Common myeloid progenitor, CD34-positive (primary cell): ENCODE results near the gene JPT1.

Source experiments
- CTCF ChIA-PET: fragments of 350-600 bp; sonication (Branson Sonifier 250); formaldehyde crosslinking; loops from one replicate; lab custom pipeline; 2021; ENCODE audit warnings: antibody characterized with exemption; lab: Charles Lee
- POLR2A ChIA-PET: fragments of 350-600 bp; sonication (Branson Sonifier 250); formaldehyde crosslinking; loops from one replicate; lab custom pipeline; 2021; ENCODE audit warnings: antibody characterized with exemption; lab: Charles Lee
- DNase-seq, 3 donors: peaks; one replicate each; pipeline versions ENCODE4 v3.0.0 to v3.0.0-alpha.2; 2013
- H3K27ac ChIP-seq, 2 experiments: 1 replicate in 1 of 2; 2 replicates in 1 of 2; pipeline ENCODE4 v1.7.0; 2013; ENCODE audit warnings: inconsistent platforms in 2 of 2, low read length in 2 of 2, mild to moderate bottlenecking in 2 of 2, low read depth in 1 of 2, moderate library complexity in 1 of 2; ENCODE audit not compliant: severe bottlenecking in 2 of 2, insufficient read depth in 1 of 2, poor library complexity in 1 of 2
- H3K27me3 ChIP-seq, 5 experiments: replicated peaks in 2 of 5; 1 replicate in 3 of 5; 2 replicates in 2 of 5; pipeline versions ENCODE4 v1.6.1 to v1.7.0; 2013; ENCODE audit warnings: low read length in 4 of 5, mild to moderate bottlenecking in 2 of 5, moderate library complexity in 2 of 5, inconsistent platforms in 1 of 5; ENCODE audit not compliant: insufficient read depth in 5 of 5, control insufficient read depth in 4 of 5
- H3K36me3 ChIP-seq, 4 experiments: 1 replicate in 2 of 4; 2 replicates in 2 of 4; pipeline versions ENCODE4 v1.6.1 to v1.7.0; 2013; ENCODE audit warnings: low read length in 3 of 4, control low read depth in 1 of 4, mild to moderate bottlenecking in 1 of 4; ENCODE audit not compliant: control insufficient read depth in 4 of 4, insufficient read depth in 4 of 4
- H3K4me1 ChIP-seq, 4 experiments: 1 replicate in 3 of 4; 2 replicates in 1 of 4; pipeline versions ENCODE4 v1.6.1 to v1.7.1; 2013; ENCODE audit warnings: low read length in 3 of 4, mild to moderate bottlenecking in 3 of 4, control low read depth in 1 of 4, inconsistent platforms in 1 of 4, moderate library complexity in 1 of 4; ENCODE audit not compliant: control insufficient read depth in 4 of 4, insufficient read depth in 4 of 4; ENCODE audit errors: control extremely low read depth in 1 of 4
- H3K4me3 ChIP-seq, 7 experiments: 1 replicate in 4 of 7; 2 replicates in 3 of 7; pipeline versions ENCODE4 v1.5.1 to v1.7.0; 2013; ENCODE audit warnings: mild to moderate bottlenecking in 7 of 7, low read length in 6 of 7, moderate library complexity in 6 of 7, inconsistent platforms in 2 of 7, low read depth in 2 of 7, control low read depth in 1 of 7; ENCODE audit not compliant: insufficient read depth in 4 of 7, control insufficient read depth in 1 of 7; ENCODE audit errors: extremely low read depth in 1 of 7
- H3K9me3 ChIP-seq, 5 experiments: 1 replicate in 4 of 5; 2 replicates in 1 of 5; pipeline versions ENCODE4 v1.6.1 to v1.7.1; 2013; ENCODE audit warnings: low read length in 4 of 5, mild to moderate bottlenecking in 2 of 5, inconsistent platforms in 1 of 5, low read depth in 1 of 5, moderate library complexity in 1 of 5; ENCODE audit not compliant: control insufficient read depth in 4 of 5, insufficient read depth in 2 of 5; ENCODE audit errors: control extremely low read depth in 1 of 5
- WGBS: methylation state at CpG from one replicate; pipeline ENCODE4 v1.1.5; 2013; ENCODE audit not compliant: insufficient coverage; 5-methylcytosine and 5-hydroxymethylcytosine counted together

The JPT1 gene

DNA sequence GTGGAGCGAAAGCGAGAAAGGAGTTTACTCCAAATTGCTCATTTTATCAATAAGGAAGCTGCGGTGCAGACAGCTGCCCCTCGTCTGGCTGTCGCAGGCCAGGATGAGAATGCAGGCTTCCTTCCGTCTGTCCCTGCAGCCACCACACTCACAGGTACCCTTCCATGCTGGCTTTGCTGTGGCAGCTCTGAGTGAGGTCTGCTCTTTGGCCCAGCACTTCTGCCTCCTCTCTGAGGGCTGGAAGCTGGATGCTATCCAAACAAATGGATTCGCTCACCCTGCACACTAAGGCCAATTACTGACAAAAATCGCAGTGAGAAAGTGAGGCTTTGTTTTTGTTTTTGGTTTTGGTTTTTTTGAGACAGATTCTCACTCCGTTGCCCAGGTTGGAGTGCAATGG lies 37.6 kb downstream of the JPT1 start:
- 99% methylated on average over 6 of the region's 9 CpGs for WGBS
- POLR2A ChIA-PET = interaction anchor here (0.7 to 1.2 kb wide), 3 partner anchors 8 to 80 kb away, joined by 3 to 5 read pairs (median 4); partner anchors contain the start of gene NT5C
- CTCF ChIA-PET = interaction anchor here (0.8 to 9.4 kb wide), 12 partner anchors 8 to 87 kb away, joined by 3 to 168 read pairs (median 8); partner anchors contain the start of genes NT5C, NUP85 and SLC16A5
- Histone ChIP-seq H3K4me3 (no peak overlapping the region), H3K27ac (no peak overlapping the region), H3K9me3 (no peaks in the 10 kb centered on the region), H3K4me1 (peaks cover 0 to 22% (median 16%) of the 10 kb centered on the region in 4 experiments), H3K27me3 (no peaks in the 10 kb centered on the region), H3K36me3 (peaks cover 2 to 36% (median 8%) of the 10 kb centered on the region in 4 experiments)
- no peak for DNase-seq

DNA sequence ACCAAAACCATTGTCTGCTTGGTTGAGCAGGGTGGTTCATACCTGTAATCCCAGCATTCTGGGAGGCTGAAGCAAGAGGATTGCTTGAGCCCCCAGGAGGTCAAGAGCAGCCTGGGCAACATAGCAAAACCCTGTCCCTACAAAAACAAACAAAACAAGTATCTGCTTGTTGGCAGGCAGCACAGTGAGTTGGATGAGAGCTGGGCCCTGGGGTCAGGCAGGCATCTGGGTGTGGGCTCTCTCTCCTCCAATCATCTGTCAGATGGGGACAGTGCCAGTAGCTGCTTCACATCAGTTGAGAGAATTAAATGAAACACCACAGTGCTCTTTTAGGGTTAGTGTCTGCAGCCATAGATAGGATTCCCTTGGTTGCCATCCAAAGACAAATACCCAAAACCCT lies 38.8 kb downstream of the JPT1 start:
- DNase-seq = no peak
- Histone ChIP-seq H3K4me3 (no peak overlapping the region), H3K36me3 (peaks cover 2 to 26% (median 7%) of the 10 kb centered on the region in 4 experiments), H3K9me3 (no peaks in the 10 kb centered on the region), H3K27ac (no peak overlapping the region), H3K27me3 (no peaks in the 10 kb centered on the region), H3K4me1 (peaks cover 0 to 27% (median 22%) of the 10 kb centered on the region in 4 experiments)
- ChIA-PET POLR2A (interaction anchor here (1.1 to 2.8 kb wide), 3 partner anchors 9 to 86 kb away, joined by 3 to 11 read pairs (median 5); partner anchors contain the start of gene NT5C), CTCF (interaction anchor here (1.3 to 9.4 kb wide), 11 partner anchors 9 to 151 kb away, joined by 3 to 168 read pairs (median 24); partner anchors contain the start of genes NT5C, NUP85 and SLC16A5)

DNA sequence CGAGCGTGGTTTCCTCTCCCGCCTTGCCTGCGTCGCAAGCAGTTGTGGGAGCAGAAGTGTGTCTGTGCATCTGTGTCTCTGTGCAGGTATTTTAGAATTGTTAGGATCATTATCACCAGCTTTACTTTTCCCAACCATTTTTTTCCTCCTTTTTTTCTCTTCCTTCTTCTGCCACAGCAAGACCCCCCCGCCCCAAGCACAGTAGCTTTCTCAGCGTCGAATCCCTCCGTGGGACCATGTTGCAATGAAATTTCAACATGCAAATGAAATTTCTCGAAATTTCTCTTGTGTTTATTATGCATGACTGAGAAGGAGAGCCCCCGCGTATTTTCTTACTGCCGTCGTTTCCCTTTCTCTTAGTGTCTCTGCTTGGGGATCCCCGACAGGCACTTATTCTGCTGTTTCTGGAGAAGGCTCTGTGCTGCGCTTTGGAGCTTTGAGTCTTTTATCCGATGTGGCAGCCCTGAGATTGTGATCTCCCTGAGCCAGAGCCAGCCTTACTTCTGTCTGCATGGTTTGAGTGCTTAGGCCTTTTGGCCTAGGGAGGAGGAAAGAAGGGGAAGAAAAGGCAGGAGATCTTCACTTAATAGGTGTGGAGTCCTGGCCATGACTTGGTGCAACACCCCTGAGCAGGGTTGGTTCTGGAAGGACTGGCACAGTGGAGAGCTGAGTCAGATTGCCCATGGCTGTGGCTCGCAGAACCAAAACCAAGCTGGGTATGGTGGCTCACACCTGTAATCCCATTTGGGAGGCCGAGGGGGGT lies 39.6 kb downstream of the JPT1 start:
- H3K36me3 ChIP-seq = peaks cover 2 to 24% (median 7%) of the 10 kb centered on the region in 4 experiments
- ChIA-PET POLR2A (interaction anchor here (0.7 to 2.8 kb wide), 9 partner anchors 9 to 87 kb away, joined by 3 to 13 read pairs (median 3); partner anchors contain the start of gene NT5C), CTCF (interaction anchor here (0.7 to 9.4 kb wide), 32 partner anchors 10 to 151 kb away, joined by 3 to 168 read pairs (median 6); partner anchors contain the start of genes NT5C, NUP85 and SLC16A5)
- peak in 2 of 3 donors; percentile 29 to 30 for DNase-seq
- no peaks in the 10 kb centered on the region for H3K27me3 ChIP-seq
- 39% methylated on average over 10 of the region's 19 CpGs for WGBS
- peak overlapping the region in 1 of 2 experiments; percentile 81 for H3K27ac ChIP-seq
- H3K4me1 ChIP-seq = peaks cover 0 to 32% (median 26%) of the 10 kb centered on the region in 4 experiments
- H3K9me3 ChIP-seq = no peaks in the 10 kb centered on the region
- peak overlapping the region; percentile 48 to 90 (median 72) for H3K4me3 ChIP-seq

DNA sequence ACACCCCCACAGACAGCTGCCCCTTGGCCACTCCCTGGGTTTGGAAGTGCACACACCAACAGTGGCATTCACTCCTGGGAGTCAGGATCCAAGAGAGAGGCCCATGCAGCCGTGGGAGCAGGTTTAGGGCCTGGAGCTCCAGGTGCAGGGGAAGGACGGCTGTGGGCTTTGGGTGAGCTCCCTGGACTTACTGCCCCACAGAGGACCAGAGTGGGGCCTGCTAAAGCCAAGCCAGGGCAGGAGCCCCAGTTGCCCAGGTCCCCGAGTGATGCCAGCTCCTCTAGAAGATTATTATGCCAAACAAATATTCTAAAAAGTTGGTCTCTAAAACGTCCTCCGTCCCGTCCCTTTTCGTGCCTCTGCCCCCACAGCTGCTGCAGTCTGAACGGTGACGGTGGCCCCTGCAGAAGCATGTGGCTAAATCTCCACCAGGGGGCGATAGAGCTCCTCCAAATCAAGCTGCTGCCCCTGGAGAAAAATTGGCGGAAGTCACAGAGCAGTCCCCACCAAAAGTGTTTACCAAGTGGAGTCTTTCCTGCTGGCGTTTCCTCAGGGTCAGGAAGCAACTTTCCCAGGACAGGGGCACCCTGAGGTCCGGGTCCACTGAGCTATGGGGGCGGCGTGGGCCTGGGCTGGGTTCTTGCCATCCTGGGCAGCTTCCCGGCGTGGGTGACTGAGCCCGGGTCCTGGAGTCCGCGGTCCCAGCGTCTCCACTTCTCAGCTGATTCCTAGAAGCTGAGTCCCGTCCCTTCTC lies 40.3 kb downstream of the JPT1 start:
- peak overlapping the region in 1 of 2 experiments; percentile 81 for H3K27ac ChIP-seq
- CTCF ChIA-PET = interaction anchor here (0.7 to 9.4 kb wide), 33 partner anchors 9 to 157 kb away, joined by 3 to 168 read pairs (median 6); partner anchors contain the start of genes MIF4GD, NT5C, NUP85 and SLC16A5
- H3K4me3 ChIP-seq = peak overlapping the region; percentile 48 to 90 (median 72)
- POLR2A ChIA-PET = interaction anchor here (0.7 to 2.8 kb wide), 8 partner anchors 10 to 58 kb away, joined by 3 to 13 read pairs (median 3); partner anchors contain the start of gene NT5C
- H3K36me3 ChIP-seq = peaks cover 2 to 21% (median 7%) of the 10 kb centered on the region in 4 experiments
- H3K4me1 ChIP-seq = peaks cover 0 to 39% (median 32%) of the 10 kb centered on the region in 4 experiments
- WGBS = 2% methylated on average over 20 of the region's 22 CpGs
- H3K27me3 ChIP-seq = no peaks in the 10 kb centered on the region
- DNase-seq = peak; percentile 93 to 96 (median 94)
- no peaks in the 10 kb centered on the region for H3K9me3 ChIP-seq

DNA sequence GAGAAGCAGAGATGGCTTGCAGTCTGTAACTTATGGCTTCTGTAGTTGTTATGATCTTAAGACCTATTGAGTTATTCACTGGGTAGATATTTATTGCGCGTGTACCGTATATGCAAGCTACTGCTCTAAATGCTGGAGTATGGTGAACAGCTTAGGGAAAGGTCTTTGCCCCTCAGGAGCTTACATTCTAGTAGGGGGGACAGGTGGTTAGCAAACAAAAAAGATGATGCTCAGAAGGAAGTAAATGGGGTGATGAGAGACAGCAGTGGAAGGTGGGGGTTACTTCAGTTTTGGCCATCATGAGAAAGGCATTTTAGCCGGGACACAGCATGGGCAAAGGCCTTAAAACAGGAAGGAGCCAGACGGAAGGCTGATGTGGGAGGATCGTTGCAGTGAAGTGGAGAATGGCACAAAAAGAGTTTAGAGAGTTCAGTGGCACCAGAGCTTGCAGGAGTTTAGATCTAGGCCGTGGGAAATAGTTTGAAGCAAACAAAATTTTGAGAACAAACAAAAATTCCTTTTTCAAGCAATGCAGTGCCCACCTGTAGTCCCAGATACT lies 42.5 kb downstream of the JPT1 start:
- Histone ChIP-seq H3K27ac (no peak overlapping the region), H3K9me3 (no peaks in the 10 kb centered on the region), H3K4me1 (peaks cover 0 to 47% (median 41%) of the 10 kb centered on the region in 4 experiments), H3K4me3 (peak overlapping the region in 1 of 7 experiments; percentile 1), H3K27me3 (no peaks in the 10 kb centered on the region), H3K36me3 (peaks cover 2 to 15% (median 6%) of the 10 kb centered on the region in 4 experiments)
- ChIA-PET CTCF (interaction anchor here (0.6 to 9.4 kb wide), 12 partner anchors 13 to 186 kb away, joined by 3 to 168 read pairs (median 32); partner anchors contain the start of genes NT5C and NUP85), POLR2A (interaction anchor here (0.6 kb wide), 1 partner anchor 71 kb away, joined by 5 read pairs; no protein-coding TSS in a partner anchor)
- 95% methylated on average over 7 of the region's 7 CpGs for WGBS
- DNase-seq = no peak
